GM12865 (cell line): Measurements from ENCODE around the gene LRP6.
A peak's percentile ranks its signal among the peaks of the same experiment; 100 is the strongest.

Experiments
- DNase-seq: peaks from one replicate; pipeline ENCODE4 v3.0.0; 2010; ENCODE audit warnings: low read depth
- H3K4me3 ChIP-seq: 2 replicates; pipeline ENCODE4 v1.5.1; 2011; ENCODE audit warnings: mild to moderate bottlenecking, low read depth, low read length, control low read depth
- CTCF ChIP-seq: IDR thresholded peaks from 2 replicates; pipeline ENCODE4 v1.5.1; 2011; ENCODE audit warnings: low read length, control low read depth, low read depth, inconsistent platforms; ENCODE audit not compliant: insufficient read depth; ENCODE audit errors: missing control alignments

The LRP6 gene

GRCh38 chr12:12278899-12279298 lies 12.1 kb upstream of the LRP6 start:
- peak; percentile 1 for DNase-seq
- no peak for TF ChIP-seq CTCF
- no peak overlapping the region for H3K4me3 ChIP-seq

- TF ChIP-seq CTCF: no peak
- no peak for DNase-seq
- no peak overlapping the region for H3K4me3 ChIP-seq
Observed at GRCh38 chr12:12275874-12276273, 9.0 kb upstream of the LRP6 start.

GRCh38 chr12:12273291-12273957 lies 6.6 kb upstream of the LRP6 start:
- DNase-seq: no peak
- no peak overlapping the region for H3K4me3 ChIP-seq
- TF ChIP-seq CTCF: no peak

GRCh38 chr12:12272869-12273268 lies 6.0 kb upstream of the LRP6 start:
- no peak for DNase-seq
- H3K4me3 ChIP-seq: no peak overlapping the region
- TF ChIP-seq CTCF: no peak

- DNase-seq: no peak
- no peak for TF ChIP-seq CTCF
- H3K4me3 ChIP-seq: no peak overlapping the region
Observed at GRCh38 chr12:12270226-12270625, 3.4 kb upstream of the LRP6 start.

- TF ChIP-seq CTCF: no peak
- H3K4me3 ChIP-seq: peak overlapping the region; percentile 63
- DNase-seq: peak; percentile 8
Observed at GRCh38 chr12:12267742-12268200, 927 bp upstream of the LRP6 start.

GRCh38 chr12:12266389-12266872 lies 413 bp downstream of the LRP6 start:
- no peak for DNase-seq
- H3K4me3 ChIP-seq: peak overlapping the region; percentile 63
- TF ChIP-seq CTCF: no peak
